HPDE6-E6E7 (cell line): ENCODE measurements around the gene PGAP2.
"Not testable (repeated sequence)": the region's sequence is repeated elsewhere in the genome, so short reads cannot be mapped to it uniquely, and the experiment has no call there.

Experiments
- DNase-seq: peaks from one replicate; pipeline ENCODE4 v3.0.0; 2011; ENCODE audit warnings: missing footprints; ENCODE audit errors: extremely low spot score

Gene PGAP2

GRCh38 chr11:3854977-3855807, 46.8 kb downstream of the PGAP2 start, which contains the start of gene STIM1:
Gene STIM1 (plus strand): TSS chr11:3855664. CDS start chr11:3856271, 607 bp downstream.
- DNase-seq: peak; percentile 83

- DNase-seq: no peak
These were observed 47.6 kb downstream of the PGAP2 start for GRCh38 chr11:3855808-3856491.

GRCh38 chr11:3856856-3857553, 48.6 kb downstream of the PGAP2 start:
- DNase-seq: no peak

GRCh38 chr11:3857628-3858027, 49.3 kb downstream of the PGAP2 start:
- DNase-seq: no peak

GRCh38 chr11:3859373-3859881, 51.1 kb downstream of the PGAP2 start:
- DNase-seq: no peak

GRCh38 chr11:3860375-3860774, 52.0 kb downstream of the PGAP2 start:
- no peak for DNase-seq

GRCh38 chr11:3860898-3861393, 52.6 kb downstream of the PGAP2 start:
- not testable (repeated sequence) for DNase-seq

GRCh38 chr11:3861683-3862082, 53.3 kb downstream of the PGAP2 start:
- DNase-seq: no peak

GRCh38 chr11:3865388-3866193, 57.2 kb downstream of the PGAP2 start:
- no peak for DNase-seq

- no peak for DNase-seq
These were observed 57.8 kb downstream of the PGAP2 start for GRCh38 chr11:3866206-3866605.

GRCh38 chr11:3866836-3867208, 58.5 kb downstream of the PGAP2 start:
- DNase-seq: no peak

- DNase-seq: no peak
These were observed 59.1 kb downstream of the PGAP2 start for GRCh38 chr11:3867209-3868091.

- no peak for DNase-seq
These were observed 65.5 kb downstream of the PGAP2 start for GRCh38 chr11:3873712-3874349.
